NCI-H146 (cell line): ENCODE data around the gene LGALS3BP.

Experiments
- DNase-seq: peaks from one replicate; lab custom pipeline; 2025; lab: John Stamatoyannopoulos, UW

LGALS3BP gene

DNA sequence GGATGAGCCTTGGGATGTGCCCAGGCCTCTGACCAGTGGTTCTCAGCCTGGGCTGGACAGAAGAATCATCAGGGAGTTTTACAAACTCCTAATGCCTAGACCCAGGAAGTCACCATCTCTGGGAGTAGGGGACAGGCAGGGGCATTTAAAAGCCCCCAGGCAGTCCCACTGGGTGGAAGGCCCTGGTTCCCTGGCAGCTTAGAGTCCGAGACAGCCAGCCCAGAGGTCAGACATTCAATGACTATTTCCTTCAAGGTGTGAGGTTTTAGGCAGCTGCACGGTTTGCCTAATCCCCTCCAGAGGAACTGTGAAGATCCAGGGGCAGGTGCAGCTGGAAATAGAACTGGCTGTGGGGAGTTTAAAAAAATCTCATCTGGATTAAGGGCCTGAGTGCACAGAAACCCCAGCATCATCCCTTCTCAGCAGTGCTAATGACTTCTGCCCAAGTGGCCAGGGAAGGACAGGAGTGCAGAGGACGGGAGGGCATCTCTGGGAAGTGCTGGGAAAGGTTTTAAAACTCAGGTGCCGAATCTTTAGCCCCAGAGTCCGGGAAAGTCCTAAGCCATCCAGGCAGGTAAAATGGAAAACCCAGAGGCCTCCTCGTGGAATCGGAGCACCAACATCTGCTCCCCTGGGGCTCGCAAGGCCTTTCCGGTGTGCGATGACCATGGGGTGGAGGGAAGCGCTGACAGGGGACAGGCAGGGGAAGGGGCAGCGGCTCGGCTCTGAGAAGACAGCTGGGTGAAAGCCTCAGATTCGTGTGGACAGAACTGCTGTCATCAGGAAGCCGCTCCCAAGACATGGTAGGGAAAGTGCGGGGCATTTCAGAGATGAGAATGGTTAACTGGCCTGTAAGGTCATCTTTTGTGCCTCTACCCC is 1.5 kb upstream of the LGALS3BP start:
- no peak for DNase-seq

DNA sequence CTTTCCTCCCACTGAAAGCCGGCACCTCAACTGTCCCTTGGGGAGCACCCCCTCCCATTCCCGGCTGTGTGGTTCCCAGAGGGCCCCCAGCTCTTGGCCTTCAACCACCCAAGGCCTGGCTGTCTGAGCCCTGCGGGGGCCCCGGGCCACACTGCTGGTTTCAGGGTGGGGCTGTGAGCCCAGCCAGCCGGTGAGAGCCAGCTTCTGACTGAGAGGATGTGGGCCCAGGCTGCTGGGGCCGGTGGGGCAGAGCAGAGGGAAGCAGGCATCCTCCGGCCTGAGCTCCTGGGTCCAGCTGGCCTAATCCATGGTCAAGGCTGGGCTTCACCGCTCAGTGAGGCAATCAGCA is 875 bp upstream of the LGALS3BP start:
- DNase-seq: no peak

DNA sequence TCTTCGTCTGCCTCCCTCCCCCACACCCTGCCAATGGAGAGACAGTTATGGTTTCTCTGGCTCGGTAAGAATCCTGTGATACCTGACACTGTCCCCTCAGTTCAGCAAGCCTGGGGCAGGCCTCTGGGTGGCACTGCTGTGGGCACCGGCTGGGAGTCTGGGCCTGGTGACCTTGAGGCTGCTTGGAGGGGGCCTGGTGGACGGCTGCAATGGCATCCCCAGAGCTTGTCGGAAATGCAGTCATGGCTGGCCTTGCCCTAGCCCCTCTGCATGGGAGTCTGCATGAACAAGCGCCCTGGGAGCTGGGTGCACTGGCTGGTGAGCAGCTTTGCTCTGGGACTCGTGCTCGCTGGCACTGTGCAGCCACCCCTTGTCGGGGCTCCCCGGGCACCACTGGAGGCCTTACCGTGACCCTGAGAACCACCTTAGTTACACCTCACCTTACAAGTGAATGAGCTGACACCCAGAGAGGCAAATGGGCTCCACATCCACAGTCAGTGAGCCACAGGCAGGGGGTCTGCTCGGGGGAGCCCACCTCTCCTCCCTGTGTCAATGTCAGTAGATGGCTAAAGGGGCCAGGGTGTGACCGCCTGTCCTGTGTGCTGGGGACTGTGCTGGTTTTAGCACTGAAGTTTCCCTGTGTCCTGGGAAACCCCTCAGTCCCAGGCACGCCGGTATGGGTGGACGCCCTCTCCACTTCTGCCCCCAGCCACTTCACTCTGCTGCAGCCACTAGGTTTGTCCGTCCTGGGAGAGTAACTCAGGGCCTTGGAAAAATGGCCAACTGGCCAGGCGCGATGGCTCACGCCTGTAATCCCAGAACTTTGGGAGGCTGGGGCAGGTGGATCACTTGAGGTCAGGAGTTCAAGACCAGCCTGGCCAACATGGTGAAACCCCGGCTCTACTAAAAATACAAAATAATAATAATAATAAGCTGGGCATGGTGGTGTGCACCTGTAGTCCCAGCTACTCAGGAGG is 1.4 kb downstream of the LGALS3BP start:
- DNase-seq: no peak

DNA sequence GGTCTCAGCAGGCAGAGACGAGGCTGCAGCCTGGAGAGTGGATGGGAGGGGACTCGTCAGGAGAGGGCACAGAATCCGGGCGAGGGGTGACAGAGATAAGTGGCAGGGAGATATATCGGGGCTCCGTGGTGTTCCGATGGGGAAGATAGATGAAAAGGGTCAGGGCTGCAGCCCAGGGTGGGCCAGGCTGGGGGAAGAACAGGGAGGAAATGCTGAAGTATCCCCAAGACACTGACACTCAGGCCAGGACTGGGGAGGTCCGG is 2.1 kb downstream of the LGALS3BP start:
- no peak for DNase-seq

- DNase-seq: no peak
Measured at GRCh38 chr17:78976907-78977680, 2.6 kb downstream of the LGALS3BP start.

DNA sequence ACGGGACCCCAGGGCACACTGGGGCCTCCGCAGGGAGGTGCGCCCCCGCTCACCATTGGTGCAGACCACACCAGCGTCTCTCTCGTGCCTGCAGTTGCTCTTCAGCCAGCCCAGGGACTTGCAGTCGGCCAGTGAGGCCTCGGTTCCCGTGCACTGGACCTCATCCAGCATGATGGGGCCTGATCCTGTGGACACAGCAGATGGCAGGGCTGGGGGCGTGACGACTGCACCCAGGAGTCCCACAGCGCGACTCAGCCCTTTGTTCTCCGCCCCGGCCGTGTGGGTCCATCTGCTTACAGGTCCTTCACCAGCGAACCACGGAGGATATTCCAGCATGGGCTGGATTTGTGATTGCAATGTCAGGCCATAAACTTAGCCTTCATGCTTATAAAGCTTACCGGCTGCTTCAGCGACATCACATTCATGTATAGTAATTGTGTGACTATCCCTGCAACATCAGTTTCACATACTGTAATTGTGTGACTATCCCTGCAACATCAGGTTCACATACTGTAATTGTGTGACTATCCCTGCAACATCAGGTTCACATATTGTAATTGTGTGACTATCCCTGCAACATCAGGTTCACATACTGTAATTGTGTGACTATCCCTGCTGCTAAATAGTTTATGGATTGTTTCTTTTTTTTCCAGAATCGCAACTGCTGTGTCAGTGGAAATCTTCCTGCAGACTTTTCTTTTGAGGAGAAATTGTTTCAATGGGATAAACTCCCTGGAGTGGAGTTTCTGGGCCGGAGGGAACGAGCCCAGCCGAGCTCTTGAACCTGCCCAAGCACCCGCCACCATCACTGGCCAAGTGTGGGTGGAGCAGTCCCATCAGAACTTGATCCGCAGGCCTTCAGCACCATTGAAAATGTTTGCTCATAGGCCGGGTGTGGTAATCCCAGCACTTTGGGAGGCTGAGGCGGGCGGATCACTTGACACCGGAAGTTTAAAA is 4.8 kb downstream of the LGALS3BP start:
- no peak for DNase-seq

DNA sequence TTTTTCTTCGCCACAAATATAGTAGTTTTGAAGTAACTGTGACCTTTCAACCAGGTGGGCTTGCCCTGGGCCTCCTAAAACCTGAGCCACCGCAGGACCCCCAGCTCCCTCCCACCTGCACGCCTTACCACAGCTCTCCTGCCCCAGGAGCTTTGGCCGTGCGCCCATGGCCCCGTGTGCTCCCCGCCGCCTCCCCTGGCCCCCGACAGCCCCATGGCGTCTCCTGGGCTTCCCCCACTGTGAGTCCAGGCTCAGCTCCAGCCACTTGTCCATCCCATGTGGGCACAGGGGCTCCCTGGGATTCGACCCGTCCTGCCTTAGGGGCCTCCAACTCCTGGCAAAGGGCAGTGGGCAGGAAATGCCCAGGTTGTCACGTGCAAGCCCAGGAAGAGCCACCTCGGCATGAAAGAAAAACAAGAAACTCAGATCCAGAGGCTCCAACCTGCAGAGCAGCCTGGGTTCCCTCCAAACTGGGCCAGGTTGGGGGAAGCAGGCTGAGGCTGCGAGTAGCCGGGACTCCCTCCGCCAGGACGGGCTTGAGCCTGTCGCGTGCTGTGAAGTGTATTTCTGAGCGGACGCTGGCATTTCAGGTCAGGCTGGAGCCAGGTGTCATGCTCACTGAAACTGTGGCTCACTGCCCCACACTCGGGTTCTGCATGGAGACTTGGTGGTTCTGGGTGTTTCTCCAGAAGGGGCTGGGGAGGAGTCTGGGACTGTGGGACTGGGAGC is 5.8 kb downstream of the LGALS3BP start:
- DNase-seq: no peak

DNA sequence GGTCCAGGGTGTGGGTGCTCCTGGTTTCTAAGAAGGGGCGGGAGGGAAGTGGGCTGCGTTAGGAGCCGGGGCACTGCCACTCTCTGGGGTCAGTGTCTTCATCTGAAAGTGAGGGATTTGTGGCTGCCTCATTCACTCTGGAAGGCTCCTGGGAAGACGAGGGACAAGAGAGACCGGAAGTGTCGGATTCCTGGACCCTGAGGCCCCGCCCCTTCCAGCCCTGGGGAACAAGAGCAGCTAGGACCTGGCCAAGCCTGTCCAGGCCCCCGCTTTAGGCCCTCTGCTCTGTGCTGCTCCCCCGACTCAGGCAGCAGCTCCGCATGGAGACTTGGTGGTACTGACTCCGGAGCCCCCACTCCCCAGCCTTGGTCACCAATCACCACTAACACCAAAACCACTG is 6.5 kb downstream of the LGALS3BP start:
- no peak for DNase-seq

DNA sequence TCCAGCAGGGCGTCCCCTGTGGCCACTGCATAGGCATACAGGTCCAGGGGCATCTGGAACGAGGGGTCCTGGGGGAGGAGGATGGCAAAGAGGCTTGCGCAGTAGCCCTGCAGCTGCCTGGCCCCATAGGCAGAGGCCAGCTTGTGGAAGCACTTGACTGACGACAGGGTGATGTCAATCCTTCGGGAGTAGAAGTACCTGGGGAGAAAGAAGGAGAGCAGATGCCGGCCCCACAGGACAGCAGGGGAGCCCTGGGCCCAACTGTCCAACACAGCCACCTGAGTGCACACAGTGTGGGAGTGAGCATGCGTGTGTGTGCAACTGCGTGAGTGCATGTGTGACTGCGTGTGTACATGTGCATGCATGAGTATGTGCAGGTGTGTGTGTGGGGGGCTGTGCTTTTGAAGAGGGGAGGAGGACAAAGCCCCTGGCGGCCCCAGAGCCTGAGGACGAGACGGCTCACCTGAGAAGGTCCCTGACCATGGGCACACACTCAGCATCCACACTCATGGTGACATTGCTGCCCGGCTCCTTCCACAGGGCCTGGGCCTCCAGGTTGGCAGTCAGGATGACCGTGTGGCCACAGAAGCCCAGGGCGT is 7.1 kb downstream of the LGALS3BP start:
- DNase-seq: no peak

- DNase-seq: no peak
Measured at GRCh38 chr17:78971756-78972506, 7.8 kb downstream of the LGALS3BP start.

DNA sequence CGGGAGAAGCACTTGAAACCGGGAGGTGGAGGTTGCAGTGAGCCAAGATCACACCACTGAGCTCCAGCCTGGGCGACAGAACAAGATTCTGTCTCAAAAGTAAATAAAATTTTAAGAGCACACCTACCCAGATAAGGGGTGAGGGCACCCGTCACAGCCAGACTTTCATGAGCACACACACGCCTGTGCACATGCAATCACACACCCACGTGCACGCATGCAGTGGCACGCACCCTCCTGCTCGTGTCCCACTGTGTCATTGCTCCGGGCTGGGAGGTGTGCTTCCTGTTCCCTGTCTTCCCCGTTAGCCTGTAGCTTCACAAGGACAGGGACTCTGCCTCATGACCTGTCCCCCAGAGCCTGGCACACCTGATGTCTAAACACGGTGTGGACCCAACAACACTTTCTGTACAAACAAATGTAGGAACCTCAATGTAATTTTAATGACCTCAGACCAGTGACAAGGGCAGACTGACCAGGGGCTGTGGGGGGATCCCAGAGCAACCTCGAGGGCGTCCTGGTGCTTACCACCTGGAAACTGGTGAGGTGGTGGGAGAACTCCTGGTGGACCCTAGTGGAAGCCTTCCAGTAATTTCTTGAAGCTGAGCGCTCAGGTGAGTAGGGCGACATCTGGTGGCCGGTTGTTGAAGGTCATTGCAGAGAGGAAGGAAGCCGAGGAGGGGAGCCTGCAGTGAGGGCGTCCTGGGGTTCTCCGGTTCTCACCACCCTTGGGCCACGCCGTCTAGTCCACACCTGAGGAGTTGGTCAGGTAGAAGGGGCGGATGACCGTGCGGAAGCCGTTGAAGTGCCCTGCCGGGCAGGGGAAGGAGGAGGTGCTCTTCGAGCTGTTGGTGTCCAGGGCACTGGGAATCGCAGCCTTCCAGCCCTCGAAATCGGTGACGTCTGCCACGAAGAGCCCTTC is 8.6 kb downstream of the LGALS3BP start:
- peak; percentile 60 for DNase-seq

DNA sequence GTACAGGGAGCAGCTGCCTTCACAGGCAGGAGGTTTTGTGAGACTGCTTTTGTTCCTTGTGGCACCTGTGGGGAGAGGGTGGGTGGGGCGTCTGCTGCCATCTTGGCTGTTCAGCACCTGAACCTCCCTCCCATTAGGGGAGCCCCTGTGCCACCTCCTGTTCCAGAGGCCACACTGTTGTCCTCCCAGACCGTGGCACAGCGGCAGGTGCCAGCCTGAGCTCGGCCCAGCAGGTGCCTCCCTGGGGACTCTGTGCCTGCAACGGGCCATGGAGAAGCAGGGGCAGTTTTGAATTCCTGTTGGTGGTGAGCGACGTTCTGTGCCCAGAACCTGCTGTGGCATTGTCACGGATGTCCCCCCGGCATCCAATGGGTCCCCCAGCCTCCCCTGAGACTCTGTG is 9.9 kb downstream of the LGALS3BP start:
- DNase-seq: no peak

DNA sequence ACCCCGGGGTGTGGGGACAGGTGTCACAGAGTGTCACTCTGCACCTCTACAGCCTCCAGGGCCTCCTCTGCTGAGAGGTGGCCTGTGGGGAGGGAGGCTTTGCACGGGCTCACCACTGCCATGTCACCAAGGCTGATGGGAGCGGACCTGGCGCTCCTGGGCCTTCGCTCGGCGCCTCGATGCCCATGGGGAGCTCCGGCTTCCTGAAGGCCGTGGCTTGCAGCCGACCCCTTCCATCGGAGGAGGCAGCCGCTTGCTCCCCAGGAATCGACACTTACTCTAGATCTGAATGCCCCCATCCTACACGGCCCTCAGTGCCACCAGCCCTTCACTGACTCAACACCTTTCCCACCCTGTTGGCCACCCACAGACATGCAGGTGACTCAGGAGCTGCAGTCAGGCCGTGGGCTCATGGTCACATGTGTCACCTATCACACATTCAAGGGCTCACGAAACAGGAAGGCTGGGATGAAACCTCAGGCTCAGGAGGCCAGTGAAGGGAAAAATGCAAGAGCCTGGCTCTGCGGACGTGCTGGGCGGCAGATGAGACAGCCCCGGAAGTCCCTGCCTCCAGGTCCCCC is 11.9 kb downstream of the LGALS3BP start:
- DNase-seq: no peak

GRCh38 chr17:78966910-78967600 is 12.7 kb downstream of the LGALS3BP start:
- no peak for DNase-seq

DNA sequence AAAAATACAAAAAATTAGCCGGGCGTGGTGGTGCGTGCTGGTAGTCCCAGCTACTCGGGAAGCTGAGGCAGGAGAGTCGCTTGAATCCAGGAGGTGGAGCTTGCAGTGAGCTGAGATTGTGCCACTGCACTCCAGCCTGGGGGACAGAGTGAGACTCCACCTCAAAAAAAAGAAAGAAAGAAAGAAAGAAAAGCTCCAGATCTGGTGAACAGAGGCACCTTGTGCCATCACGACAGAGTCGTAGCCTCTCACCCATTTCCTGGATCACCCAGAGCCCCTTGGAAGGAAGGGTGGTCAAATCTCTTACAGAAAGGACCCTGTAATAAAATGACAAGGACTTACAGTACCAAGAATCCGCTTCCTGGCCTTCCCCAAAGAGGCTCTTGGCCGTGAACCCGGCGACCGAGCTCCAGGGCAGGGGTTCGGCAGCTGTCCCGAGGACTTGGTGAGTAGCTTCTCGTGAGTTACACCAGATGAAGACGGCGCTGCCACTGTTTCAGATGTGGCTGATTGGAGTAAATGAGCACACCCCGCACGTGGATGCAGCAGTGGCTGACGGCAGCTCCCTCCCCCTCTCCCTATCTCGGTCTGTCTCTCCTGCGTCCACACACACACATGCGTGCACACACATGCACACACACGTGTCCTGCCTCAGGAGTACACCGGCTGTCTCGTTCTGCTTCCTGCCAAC is 13.5 kb downstream of the LGALS3BP start:
- no peak for DNase-seq

DNA sequence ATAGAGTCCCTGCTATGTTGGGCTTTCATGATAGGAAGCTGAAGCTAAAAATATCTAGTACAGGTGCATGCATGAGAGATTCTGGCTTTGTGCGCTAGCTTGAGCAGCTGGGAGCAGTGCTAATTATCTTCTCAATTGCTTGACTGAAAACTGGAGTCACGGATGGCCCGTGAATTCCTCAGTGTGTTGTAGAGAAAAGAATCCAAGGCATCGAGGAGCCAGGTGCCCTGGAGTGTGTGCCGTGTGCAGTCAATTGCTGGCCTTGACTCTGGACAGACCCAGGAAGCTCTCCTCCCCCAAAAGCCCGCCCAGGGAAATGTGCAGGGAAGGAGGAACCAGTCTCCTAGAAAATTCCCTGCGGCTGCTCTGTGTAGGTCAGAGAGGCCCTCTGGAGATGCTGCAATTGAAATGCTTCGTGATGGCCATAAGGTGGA is 14.2 kb downstream of the LGALS3BP start:
- DNase-seq: peak; percentile 77

DNA sequence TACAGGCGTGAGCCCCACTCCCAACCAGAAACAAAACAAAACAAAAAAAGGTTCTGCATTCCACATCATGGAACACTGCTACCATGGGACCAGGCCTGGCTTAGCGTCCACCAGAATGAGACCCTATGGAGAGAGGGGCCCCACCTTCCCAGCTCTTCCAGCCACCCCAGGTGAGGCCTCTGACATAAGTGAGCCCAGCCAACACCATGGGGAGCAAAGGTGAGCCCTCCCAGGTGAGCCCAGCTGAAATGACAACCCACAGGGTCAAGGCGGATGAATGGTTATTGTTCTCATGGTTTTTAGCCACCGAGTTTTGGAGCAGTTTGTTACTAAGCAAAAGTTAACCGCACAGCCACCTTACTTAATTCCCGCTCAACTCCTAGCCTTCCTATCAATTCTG is 16.3 kb downstream of the LGALS3BP start:
- no peak for DNase-seq
